LoVo (cell line): Measurements from ENCODE around the gene SEMA3E.
"Not testable (repeated sequence)": the region's sequence is repeated elsewhere in the genome, so short reads cannot be mapped to it uniquely, and the experiment has no call there.

Experiments used
- DNase-seq: peaks from one replicate; pipeline ENCODE4 v3.0.0-alpha.2; 2016; ENCODE audit warnings: low spot score

Gene SEMA3E

DNA sequence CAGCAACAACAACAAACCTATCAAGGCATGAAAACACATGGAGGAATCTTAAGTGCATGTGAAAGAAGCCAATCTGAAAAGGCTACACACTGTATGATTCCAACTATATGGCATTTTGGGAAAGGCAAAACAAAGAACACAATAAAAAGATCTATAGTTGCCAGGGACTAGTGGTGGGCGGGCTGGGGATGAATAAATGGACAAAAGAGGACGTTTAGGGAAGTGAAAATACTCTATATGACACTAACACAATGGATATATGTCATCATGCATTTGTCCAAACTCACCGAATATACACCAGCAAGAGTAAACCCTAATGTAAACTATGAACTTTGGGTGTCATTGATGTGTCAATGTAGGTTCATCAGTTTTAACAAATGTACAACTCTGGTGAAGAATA lies 89.1 kb downstream of the SEMA3E start:
- DNase-seq, result no peak

GRCh38 chr7:83552556-83552955 lies 96.4 kb downstream of the SEMA3E start:
- DNase-seq, result not testable (repeated sequence)

DNA sequence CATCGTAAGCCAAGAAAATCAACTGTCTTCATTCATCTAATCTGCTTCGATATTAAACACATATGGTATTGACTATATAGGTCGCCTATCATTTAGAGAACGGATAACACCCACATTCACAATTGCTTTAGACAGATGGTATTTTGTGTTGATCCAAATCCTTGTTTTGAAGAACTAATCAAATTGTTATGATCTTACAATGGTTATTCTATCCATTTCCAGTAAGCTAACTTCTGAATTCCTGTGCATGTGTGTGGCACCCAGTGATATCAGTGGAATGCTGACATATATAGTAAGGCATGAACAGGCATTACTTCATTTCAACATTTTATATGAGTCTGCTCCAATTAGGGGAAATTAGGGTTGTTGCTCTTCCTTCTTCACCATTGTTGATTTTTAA lies 98.8 kb downstream of the SEMA3E start:
- no peak for DNase-seq

GRCh38 chr7:83548250-83548649 lies 100.7 kb downstream of the SEMA3E start:
- no peak for DNase-seq

DNA sequence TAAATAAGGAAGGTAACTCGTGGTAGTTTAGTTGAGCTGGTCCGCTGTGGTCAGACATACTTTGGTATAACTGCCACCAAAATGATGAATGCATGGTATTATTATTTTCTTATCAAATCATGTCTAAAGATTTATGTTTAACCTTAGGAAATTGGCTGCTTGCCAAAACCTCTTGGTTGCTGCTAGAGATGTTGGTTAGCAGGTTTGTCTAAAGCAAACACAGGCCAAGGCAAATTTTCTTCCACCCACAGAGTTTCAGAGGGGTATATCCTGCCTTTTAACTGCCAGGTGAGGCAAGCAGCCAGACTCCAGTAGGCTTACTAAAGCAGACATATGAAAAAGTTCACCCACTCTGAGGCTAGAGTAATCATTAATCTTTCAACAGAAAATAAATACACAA lies 101.4 kb downstream of the SEMA3E start:
- DNase-seq, result peak; percentile 22

DNA sequence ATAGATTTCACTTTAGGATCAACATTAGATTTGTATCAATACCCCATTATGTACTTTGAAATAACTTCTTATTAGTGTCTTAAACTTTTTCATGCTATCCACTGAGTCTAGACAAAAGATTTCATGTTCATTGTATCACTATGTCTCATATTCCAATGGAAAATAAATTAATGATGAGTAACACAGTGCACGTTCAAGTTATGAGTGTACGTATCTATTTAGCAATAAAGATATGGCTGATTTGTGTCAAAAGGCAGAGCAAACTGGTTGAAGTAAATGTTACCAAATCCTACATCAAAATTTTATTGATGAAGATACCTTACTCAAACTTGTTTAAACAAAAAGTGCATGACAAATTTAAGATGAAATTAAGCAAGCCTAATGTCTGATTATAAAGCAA lies 102.4 kb downstream of the SEMA3E start:
- no peak for DNase-seq

DNA sequence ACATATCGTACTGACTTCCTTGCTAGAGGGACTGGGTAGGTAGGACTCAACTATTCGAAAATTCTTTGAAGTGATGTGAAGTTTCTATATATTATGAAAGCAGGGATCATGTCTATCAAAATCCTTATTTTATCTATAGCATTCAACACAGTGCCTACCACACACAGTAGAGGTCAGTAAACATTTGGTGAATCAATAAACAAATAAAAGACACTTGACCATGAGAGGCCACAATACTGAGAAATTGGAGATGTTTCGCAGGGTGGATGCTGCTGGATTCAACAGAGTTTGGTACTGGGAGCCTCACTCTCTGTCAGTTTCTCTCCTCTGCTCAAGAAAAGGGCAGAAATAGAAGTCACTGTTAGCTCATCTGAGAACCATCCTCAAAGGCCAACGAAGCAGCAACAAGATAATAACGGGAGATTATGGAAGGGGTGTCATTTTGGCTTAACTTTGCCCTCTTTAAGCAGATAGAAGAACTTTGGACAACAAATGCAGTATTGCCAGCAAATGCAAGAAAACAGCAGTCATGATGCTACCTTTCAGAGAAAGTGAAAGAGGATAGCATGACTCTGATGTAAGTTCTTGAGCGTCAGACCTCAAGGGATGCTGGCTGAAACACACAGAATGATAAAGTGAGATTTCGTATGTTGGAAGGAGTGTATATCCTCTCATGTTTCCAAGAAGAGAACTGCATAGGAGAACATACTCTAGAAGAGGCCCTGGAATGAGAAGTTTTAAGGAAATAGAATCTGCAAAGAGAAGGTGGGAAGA lies 107.6 kb downstream of the SEMA3E start:
- DNase-seq, result no peak

DNA sequence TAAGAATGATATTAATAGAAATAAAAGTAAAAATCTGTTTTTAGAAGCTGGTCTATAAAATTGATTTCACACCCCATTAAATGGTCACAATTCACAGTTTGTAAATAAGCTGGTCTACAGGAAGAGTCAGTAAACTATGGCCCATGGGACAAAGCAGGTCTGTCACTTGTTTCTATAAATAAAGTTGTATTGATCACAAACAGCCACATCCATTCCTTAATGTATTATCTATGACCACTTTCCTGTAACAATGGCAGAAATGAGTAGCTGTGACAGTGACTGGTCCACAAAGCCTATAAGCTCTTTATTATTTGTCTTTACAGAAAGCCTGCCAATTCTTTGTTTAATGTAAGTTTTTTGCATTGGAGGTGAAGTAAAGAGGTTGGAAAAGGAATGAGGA lies 114.5 kb downstream of the SEMA3E start:
- no peak for DNase-seq

DNA sequence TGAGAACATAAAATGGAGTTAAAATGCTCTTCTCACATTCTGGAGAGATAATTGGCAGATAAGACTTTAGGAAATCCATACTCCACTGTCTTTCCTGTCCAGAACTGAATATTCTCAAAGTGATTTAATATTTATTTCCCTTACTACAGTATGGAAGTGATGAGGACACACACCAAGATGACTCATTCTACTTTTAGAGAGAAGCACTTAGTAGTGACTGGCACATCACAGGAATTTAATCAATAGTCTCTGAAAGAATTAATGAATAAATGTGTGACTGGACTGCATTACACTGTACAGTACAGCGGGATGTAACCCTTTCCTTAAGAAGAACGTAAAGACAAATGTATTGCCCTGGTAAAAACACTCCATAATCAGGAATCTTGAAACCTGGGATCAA lies 116.7 kb downstream of the SEMA3E start:
- DNase-seq, result no peak

DNA sequence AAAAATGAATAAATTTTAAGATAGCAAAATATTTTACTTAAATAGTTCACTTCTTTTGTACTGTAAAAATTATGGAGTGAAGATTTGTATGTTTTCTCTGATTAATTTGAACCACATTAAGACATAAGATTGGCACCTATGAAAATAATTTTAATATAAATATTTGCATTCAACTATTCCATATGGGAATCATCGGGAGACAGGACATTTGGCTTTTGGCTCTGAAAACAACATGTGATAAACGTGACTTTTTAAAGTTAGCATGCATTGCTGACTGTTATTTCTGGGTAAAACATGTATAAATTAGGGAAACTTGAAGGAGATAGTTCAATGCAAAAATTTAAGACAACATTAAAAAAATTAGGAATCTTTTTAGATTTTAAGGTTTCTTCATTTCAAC lies 117.2 kb downstream of the SEMA3E start:
- no peak for DNase-seq

DNA sequence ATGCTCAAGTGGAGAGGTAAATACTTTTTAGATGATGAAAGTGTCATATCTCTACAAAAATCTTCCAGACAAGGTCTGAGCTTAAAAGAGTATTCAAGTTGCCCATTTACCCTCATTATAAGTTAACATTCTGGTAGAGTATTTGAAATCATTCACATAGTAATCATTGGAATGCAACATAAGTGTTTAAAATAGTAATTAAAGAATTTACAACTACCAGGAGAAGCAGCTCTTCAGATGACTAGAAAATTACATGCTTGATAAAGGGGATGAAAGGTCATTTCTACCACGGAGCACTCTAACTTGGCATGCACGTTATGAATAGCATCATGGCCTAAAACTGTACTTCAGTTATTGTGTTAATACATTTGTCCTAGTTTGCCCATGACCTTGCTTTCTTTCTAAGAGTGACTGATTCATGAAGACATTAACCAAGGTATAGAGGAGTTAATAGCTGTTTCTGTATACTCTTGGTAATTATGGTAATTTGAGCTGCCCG lies 120.0 kb downstream of the SEMA3E start:
- no peak for DNase-seq

GRCh38 chr7:83524277-83525075 lies 124.5 kb downstream of the SEMA3E start:
- DNase-seq, result no peak

DNA sequence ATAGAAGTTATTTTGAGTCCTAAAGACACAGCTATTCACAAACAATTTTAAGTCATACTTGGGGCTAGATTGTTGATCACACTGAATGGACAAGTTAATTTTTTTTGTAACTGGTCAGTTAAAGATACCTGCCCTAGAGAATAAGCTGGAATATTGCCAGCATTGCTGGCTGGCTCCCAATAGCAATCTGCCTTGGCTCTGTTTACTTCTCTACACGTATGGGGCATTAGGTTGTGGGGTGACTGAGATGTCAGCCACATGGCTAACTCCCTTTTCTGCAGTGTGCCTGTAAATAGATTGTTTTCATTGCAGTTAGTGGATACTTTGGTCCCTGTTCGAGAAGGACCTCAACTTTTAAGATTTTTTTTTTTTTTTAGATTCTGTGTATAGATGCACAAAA lies 128.2 kb downstream of the SEMA3E start:
- DNase-seq, result no peak

GRCh38 chr7:83519240-83519639 lies 129.7 kb downstream of the SEMA3E start:
- DNase-seq, result no peak

GRCh38 chr7:83517035-83517700 lies 131.8 kb downstream of the SEMA3E start:
- DNase-seq, result no peak

DNA sequence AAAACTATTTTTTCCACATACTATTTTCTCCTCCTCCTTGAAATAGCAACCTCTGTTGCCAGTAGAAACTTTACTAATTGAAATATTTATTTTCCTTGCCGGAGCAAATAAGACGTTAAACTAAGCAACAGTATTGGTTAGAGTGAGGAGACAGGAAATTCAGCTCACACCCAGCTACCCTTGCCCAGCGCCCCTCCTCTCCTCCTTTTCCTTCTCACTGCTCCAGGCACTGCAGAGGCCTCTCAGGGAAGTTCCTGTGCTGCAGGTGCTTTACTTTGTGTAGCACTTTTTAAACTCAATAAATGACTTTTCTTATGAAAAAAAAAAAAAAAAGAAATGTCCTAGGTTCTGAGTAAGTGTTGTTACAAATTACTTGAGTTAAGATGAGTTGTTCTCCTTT lies 134.0 kb downstream of the SEMA3E start:
- DNase-seq, result no peak

DNA sequence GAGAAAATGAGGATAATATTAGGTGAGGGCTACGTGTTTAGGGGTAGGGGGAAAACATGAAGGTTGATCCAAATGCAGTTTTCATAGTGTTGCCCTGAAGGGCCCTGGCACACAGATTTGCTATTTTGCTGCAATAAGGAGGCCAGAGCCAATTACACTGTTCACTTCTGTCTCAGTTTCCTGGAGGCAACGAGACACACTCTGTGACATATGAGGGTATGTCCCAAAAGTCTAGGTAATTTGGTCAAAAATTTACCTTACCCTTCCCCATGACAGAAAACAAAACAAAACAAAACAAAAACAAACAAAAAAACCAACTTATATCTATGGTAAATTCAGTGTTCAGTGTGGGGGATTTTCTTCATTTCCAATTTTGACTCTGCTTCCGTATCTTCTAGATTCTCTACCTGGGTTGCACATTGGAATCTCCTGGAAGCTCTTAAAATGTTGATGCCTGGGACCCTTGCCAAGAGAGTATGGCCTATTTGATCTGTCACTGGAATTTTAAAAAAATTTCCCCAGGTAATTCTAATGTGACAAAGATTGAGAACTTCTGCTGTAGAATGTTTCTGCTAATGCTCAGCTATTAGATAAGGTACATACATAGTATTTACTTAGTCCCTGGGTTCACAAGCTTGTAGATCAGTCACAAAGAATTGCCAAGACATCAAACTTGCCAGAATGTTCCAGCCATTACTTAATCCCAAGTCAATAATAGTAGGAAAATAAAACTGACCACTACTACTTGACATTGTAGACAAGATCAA lies 139.5 kb downstream of the SEMA3E start:
- no peak for DNase-seq

DNA sequence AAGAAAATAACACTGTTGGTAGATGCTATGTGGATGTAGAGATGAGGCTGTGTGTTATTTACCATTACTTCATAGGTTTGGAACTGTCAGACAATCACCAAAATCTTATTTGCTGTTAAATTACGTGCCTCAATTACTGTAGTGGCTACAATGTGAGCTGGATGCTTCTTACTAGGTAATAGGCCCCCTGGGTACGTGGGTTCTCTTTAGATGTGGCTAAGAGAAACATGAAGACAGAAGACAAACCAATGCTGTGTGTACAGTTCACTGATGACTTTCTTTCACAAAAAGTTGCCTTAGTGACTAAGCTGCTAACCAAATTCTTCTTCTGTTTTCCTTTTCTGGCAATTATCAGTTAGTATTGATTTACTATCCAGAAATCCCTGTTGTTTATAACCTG lies 144.6 kb downstream of the SEMA3E start:
- DNase-seq, result no peak

- no peak for DNase-seq
These were observed 146.3 kb downstream of the SEMA3E start for GRCh38 chr7:83502636-83503035.

GRCh38 chr7:83494683-83495082 lies 154.3 kb downstream of the SEMA3E start:
- no peak for DNase-seq

- DNase-seq, result no peak
These were observed 156.1 kb downstream of the SEMA3E start for GRCh38 chr7:83492802-83493201.

DNA sequence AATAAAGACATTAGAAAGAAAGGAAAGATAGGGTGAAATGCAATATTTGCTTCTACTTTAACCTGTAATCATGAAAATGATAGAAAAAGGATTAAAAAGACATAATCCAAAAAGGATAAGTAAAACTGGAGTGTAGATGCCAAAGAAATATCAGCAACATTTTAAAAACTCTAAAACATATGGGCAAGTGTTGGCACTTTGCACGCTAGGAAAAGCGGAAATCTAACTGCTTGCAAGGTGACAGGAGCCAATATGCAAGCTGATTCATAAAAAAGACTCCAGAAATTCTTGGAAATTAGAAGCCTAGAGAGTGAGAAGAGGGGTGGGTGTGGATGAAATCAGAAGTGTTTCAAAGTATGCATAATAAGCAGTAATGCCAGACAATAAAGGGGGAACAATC lies 161.1 kb downstream of the SEMA3E start:
- DNase-seq, result no peak
